ENCODE data around the gene CHST11.

GRCh38 chr12:104459368-104459909 lies 2.7 kb downstream of the CHST11 start:
- no peak for TF ChIP-seq CTCF (conservative IDR thresholded peaks at IDR 0.05 in 1 of 2, IDR thresholded peaks at IDR 0.05 in 1 of 2; ENCODE audit: extremely low read depth in 1 of 2, insufficient read depth in 1 of 2, low read depth in 1 of 2, low read length in 2 of 2)
- TF ChIP-seq EZH2 (IDR thresholded peaks at IDR 0.05; ENCODE audit: borderline replicate concordance, low read length), result no peak
